Muscle of arm (tissue), 14 donors: ENCODE measurements around the gene GRXCR2. TPM values are rescaled to one million over a fixed set of nuclear protein-coding genes. Genes with fewer than 3 reads are reported as not detected.
"Not testable (repeated sequence)": the region's sequence is repeated elsewhere in the genome, so short reads cannot be mapped to it uniquely, and the experiment has no call there.

Experiments
- DNase-seq: peaks from one replicate; pipeline ENCODE4 v3.0.0-alpha.2; 2013
- long read RNA-seq, 11 donors: transcript quantifications; one replicate each; lab custom pipeline, GENCODE V29; 2026
- polyA plus RNA-seq, 12 donors: library from polyadenylated mRNA; unstranded; fragments of 120-200 nt; gene quantifications; one replicate each; pipeline ENCODE4 v1.2.1, GENCODE V29; 2013; ENCODE audit not compliant: insufficient read length in 12 of 12

The GRXCR2 gene
- polyA plus RNA-seq: under 1 TPM in 1 of 12 donors, not detected in 11; 0.11 TPM
- long read RNA-seq, donor 1, partial matches to known transcripts: 54 of 54 reads
- long read RNA-seq, donor 1, other reads (novel, unspliced or antisense): 0 of 54 reads
- long read RNA-seq, donor 2: 0 reads
- long read RNA-seq, donor 3: 0 reads
- long read RNA-seq, donor 4: 0 reads
- long read RNA-seq, donor 5: 0 reads
- long read RNA-seq, donor 6: 0 reads
- long read RNA-seq, donor 7, partial matches to known transcripts: 8 of 8 reads
- long read RNA-seq, donor 7, other reads (novel, unspliced or antisense): 0 of 8 reads
- long read RNA-seq, donor 8: 0 reads
- long read RNA-seq, donor 9: 0 reads
- long read RNA-seq, donor 10: 0 reads
- long read RNA-seq, donor 11: 0 reads

- no peak for DNase-seq
Measured at GRCh38 chr5:145872914-145873313, at the start of gene GRXCR2. TSS of gene GRXCR2 (minus strand) at chr5:145873014. CDS start at chr5:145872968, 46 bp downstream.

- no peak for DNase-seq
Measured at GRCh38 chr5:145922059-145922458, 49.2 kb upstream of the GRXCR2 start.

- DNase-seq: no peak
Measured at GRCh38 chr5:145921211-145921610, 48.4 kb upstream of the GRXCR2 start.

GRCh38 chr5:145920542-145921210, 47.9 kb upstream of the GRXCR2 start:
- no peak for DNase-seq

GRCh38 chr5:145919413-145919812, 46.6 kb upstream of the GRXCR2 start:
- no peak for DNase-seq

GRCh38 chr5:145918397-145918796, 45.6 kb upstream of the GRXCR2 start:
- no peak for DNase-seq

GRCh38 chr5:145917288-145917687, 44.5 kb upstream of the GRXCR2 start:
- no peak for DNase-seq

GRCh38 chr5:145915970-145916638, 43.3 kb upstream of the GRXCR2 start:
- DNase-seq: no peak

GRCh38 chr5:145913701-145914100, 40.9 kb upstream of the GRXCR2 start:
- no peak for DNase-seq

GRCh38 chr5:145912594-145912993, 39.8 kb upstream of the GRXCR2 start:
- no peak for DNase-seq

GRCh38 chr5:145912019-145912418, 39.2 kb upstream of the GRXCR2 start:
- DNase-seq: no peak

- DNase-seq: no peak
Measured at GRCh38 chr5:145911164-145911563, 38.4 kb upstream of the GRXCR2 start.

- no peak for DNase-seq
Measured at GRCh38 chr5:145908206-145908960, 35.6 kb upstream of the GRXCR2 start.

- DNase-seq: no peak
Measured at GRCh38 chr5:145906401-145906800, 33.6 kb upstream of the GRXCR2 start.

GRCh38 chr5:145904743-145905142, 31.9 kb upstream of the GRXCR2 start:
- DNase-seq: no peak

- DNase-seq: no peak
Measured at GRCh38 chr5:145903867-145904266, 31.1 kb upstream of the GRXCR2 start.

GRCh38 chr5:145903113-145903512, 30.3 kb upstream of the GRXCR2 start:
- no peak for DNase-seq

GRCh38 chr5:145902421-145902820, 29.6 kb upstream of the GRXCR2 start:
- no peak for DNase-seq

- DNase-seq: no peak
Measured at GRCh38 chr5:145898171-145898570, 25.4 kb upstream of the GRXCR2 start.

- DNase-seq: not testable (repeated sequence)
Measured at GRCh38 chr5:145891378-145891777, 18.6 kb upstream of the GRXCR2 start.

GRCh38 chr5:145889611-145890010, 16.8 kb upstream of the GRXCR2 start:
- DNase-seq: no peak

GRCh38 chr5:145887976-145888574, 15.3 kb upstream of the GRXCR2 start:
- DNase-seq: no peak
